Hepatocyte (in vitro differentiated cells): ENCODE results near the gene CMA1. TPM values are rescaled to one million over a fixed set of nuclear protein-coding genes. Genes with fewer than 3 reads are reported as not detected.

Source experiments
- polyA plus RNA-seq: library from polyadenylated mRNA; unstranded; fragments of >200 nt; fragmentation: Nextera tagmentation; extraction: Ambion mirVana; gene quantifications from 2 replicates; pipeline ENCODE4 v1.2.1, GENCODE V29; 2016
- total RNA-seq: library from RNA; depleted of rRNA; stranded (reverse); fragments of >200 nt; gene quantifications from 2 replicates; pipeline ENCODE4 v1.2.3, GENCODE V29; 2014

The CMA1 gene
- total and polyA plus RNA-seq, 2 experiments from 2014 or later: not detected

Other genes with a start within 250 kb of the CMA1 start
- gene TGM1, start 245.1 kb downstream of the CMA1 start, total RNA-seq: 0.33 and 0.56 TPM in 2 replicates
- 1.5 and 1.9 TPM in 2 replicates for gene TGM1, start 245.1 kb downstream of the CMA1 start, polyA plus RNA-seq
- 13.0 and 18.2 TPM in 2 replicates for gene RABGGTA, start 236.7 kb downstream of the CMA1 start, total RNA-seq
- gene RABGGTA, start 236.7 kb downstream of the CMA1 start, polyA plus RNA-seq: 36.0 and 52.1 TPM in 2 replicates
- 23.0 and 29.9 TPM in 2 replicates for gene DHRS1, start 208.5 kb downstream of the CMA1 start, total RNA-seq
- 39.5 and 55.9 TPM in 2 replicates for gene DHRS1, start 208.5 kb downstream of the CMA1 start, polyA plus RNA-seq
- 12.5 and 13.2 TPM in 2 replicates for gene NOP9, start 208.4 kb downstream of the CMA1 start, total RNA-seq
- gene NOP9, start 208.4 kb downstream of the CMA1 start, polyA plus RNA-seq: 2.4 and 3.7 TPM in 2 replicates
- 43.0 and 56.9 TPM in 2 replicates for gene CIDEB, start 200.3 kb downstream of the CMA1 start, total RNA-seq
- 46.3 and 59.9 TPM in 2 replicates for gene CIDEB, start 200.3 kb downstream of the CMA1 start, polyA plus RNA-seq
- 3.3 and 3.6 TPM in 2 replicates for gene LTB4R2, start 198.1 kb downstream of the CMA1 start, total RNA-seq
- 0.56 and 0.92 TPM in 2 replicates for gene LTB4R2, start 198.1 kb downstream of the CMA1 start, polyA plus RNA-seq
- gene LTB4R, start 196.8 kb downstream of the CMA1 start, total RNA-seq: 4.2 and 5.1 TPM in 2 replicates
- gene LTB4R, start 196.8 kb downstream of the CMA1 start, polyA plus RNA-seq: 3.6 and 6.2 TPM in 2 replicates
- gene ADCY4, start 173.2 kb downstream of the CMA1 start, total RNA-seq: 0.63 and 1.4 TPM in 2 replicates
- gene ADCY4, start 173.2 kb downstream of the CMA1 start, polyA plus RNA-seq: 1.3 and 4.1 TPM in 2 replicates
- 4.8 and 9.1 TPM in 2 replicates for gene RIPK3, start 168.3 kb downstream of the CMA1 start, total RNA-seq
- 7.0 and 7.4 TPM in 2 replicates for gene RIPK3, start 168.3 kb downstream of the CMA1 start, polyA plus RNA-seq
- gene NFATC4, start 140.1 kb downstream of the CMA1 start, total RNA-seq: 37.8 and 45.0 TPM in 2 replicates
- 68.8 and 84.5 TPM in 2 replicates for gene NFATC4, start 140.1 kb downstream of the CMA1 start, polyA plus RNA-seq
- gene NYNRIN, start 109.3 kb downstream of the CMA1 start, total RNA-seq: 41.7 and 56.5 TPM in 2 replicates
- gene NYNRIN, start 109.3 kb downstream of the CMA1 start, polyA plus RNA-seq: 34.4 and 34.5 TPM in 2 replicates
- gene CBLN3, start 78.6 kb downstream of the CMA1 start, total RNA-seq: 2.2 and 2.8 TPM in 2 replicates
- gene CBLN3, start 78.6 kb downstream of the CMA1 start, polyA plus RNA-seq: 0.99 and 2.4 TPM in 2 replicates
- 67.1 and 90.5 TPM in 2 replicates for gene KHNYN, start 78.3 kb downstream of the CMA1 start, total RNA-seq
- gene KHNYN, start 78.3 kb downstream of the CMA1 start, polyA plus RNA-seq: 36.4 and 39.6 TPM in 2 replicates
- gene SDR39U1, start 65.5 kb downstream of the CMA1 start, total RNA-seq: 24.4 and 34.1 TPM in 2 replicates
- gene SDR39U1, start 65.5 kb downstream of the CMA1 start, polyA plus RNA-seq: 99.7 and 102 TPM in 2 replicates
- gene CTSG, start 68.0 kb upstream of the CMA1 start, total RNA-seq: not detected in 2 replicates
- not detected in 2 replicates for gene CTSG, start 68.0 kb upstream of the CMA1 start, polyA plus RNA-seq
- not detected in 2 replicates for gene GZMH, start 101.4 kb upstream of the CMA1 start, total RNA-seq
- not detected in 2 replicates for gene GZMH, start 101.4 kb upstream of the CMA1 start, polyA plus RNA-seq
- not detected in 2 replicates for gene GZMB, start 125.9 kb upstream of the CMA1 start, total RNA-seq
- gene GZMB, start 125.9 kb upstream of the CMA1 start, polyA plus RNA-seq: not detected in 2 replicates